GM06990 (cell line): ENCODE data around the gene GH2.

Experiments used
- DNase-seq: peaks from one replicate; pipeline ENCODE4 v3.0.0-alpha.2; 2011; ENCODE audit not compliant: insufficient read length; ENCODE audit errors: extremely low read depth
- H3K27me3 ChIP-seq: replicated peaks from 2 replicates; pipeline ENCODE4 v1.6.0; 2011; ENCODE audit warnings: low read length; ENCODE audit not compliant: control insufficient read depth, insufficient read depth
- H3K36me3 ChIP-seq: 2 replicates; pipeline ENCODE4 v1.5.1; 2011; ENCODE audit warnings: low read length; ENCODE audit not compliant: control insufficient read depth, insufficient read depth
- H3K4me3 ChIP-seq: replicated peaks from 2 replicates; pipeline ENCODE4 v1.5.1; 2011; ENCODE audit warnings: low read depth, mild to moderate bottlenecking, control low read depth, low read length
- CTCF ChIP-seq: IDR thresholded peaks from 2 replicates; pipeline ENCODE4 v1.5.1; 2011; ENCODE audit warnings: low read length, control low read depth, mild to moderate bottlenecking, inconsistent platforms; ENCODE audit not compliant: insufficient read depth, poor library complexity, severe bottlenecking

GH2 gene

GRCh38 chr17:63854709-63855108 is 27.0 kb downstream of the GH2 start:
- DNase-seq: no peak
- TF ChIP-seq CTCF: no peak
- H3K4me3 ChIP-seq: no peak overlapping the region
- peaks cover 3% of the 10 kb centered on the region; the same call in 1 of the 2 replicates for H3K27me3 ChIP-seq
- H3K36me3 ChIP-seq: no peaks in the 10 kb centered on the region

- Histone ChIP-seq H3K27me3 (no peaks in the 10 kb centered on the region; the same call in 1 of the 2 replicates), H3K36me3 (no peaks in the 10 kb centered on the region), H3K4me3 (no peak overlapping the region)
- TF ChIP-seq CTCF: no peak
- DNase-seq: no peak
Measured at GRCh38 chr17:63853260-63853659, 28.5 kb downstream of the GH2 start.

- Histone ChIP-seq H3K4me3 (no peak overlapping the region), H3K36me3 (no peaks in the 10 kb centered on the region), H3K27me3 (no peaks in the 10 kb centered on the region)
- TF ChIP-seq CTCF: no peak
- DNase-seq: no peak
Measured at GRCh38 chr17:63850401-63850800, 31.3 kb downstream of the GH2 start.

- peak; percentile 73 for TF ChIP-seq CTCF
- H3K27me3 ChIP-seq: no peaks in the 10 kb centered on the region
- H3K4me3 ChIP-seq: peak overlapping the region; percentile 41
- DNase-seq: peak; percentile 93
- no peaks in the 10 kb centered on the region for H3K36me3 ChIP-seq
Measured at GRCh38 chr17:63848834-63849689, 32.7 kb downstream of the GH2 start.

GRCh38 chr17:63847525-63848249 is 34.1 kb downstream of the GH2 start:
- no peaks in the 10 kb centered on the region for H3K36me3 ChIP-seq
- no peak for TF ChIP-seq CTCF
- DNase-seq: no peak
- H3K27me3 ChIP-seq: no peaks in the 10 kb centered on the region
- H3K4me3 ChIP-seq: no peak overlapping the region
